Endothelial cell of umbilical vein (primary cell): ENCODE data around the gene MIPEP. TPM values are rescaled to one million over a fixed set of nuclear protein-coding genes. Genes with fewer than 3 reads are reported as not detected.

Experiments used
- BruUV-seq: library from RNA; stranded (reverse); fragments of 400-500 nt; replicated peaks from 2 replicates; lab custom pipeline; 2021; lab: Mats Ljungman, UMichigan
- CTCF ChIA-PET: fragments of 300-600, 350-600 bp; sonication (Branson Sonifier 250); formaldehyde crosslinking; loops from one replicate; lab custom pipeline; 2021; ENCODE audit warnings: antibody characterized with exemption, inconsistent platforms; lab: Charles Lee
- POLR2A ChIA-PET: fragments of 300-600, 350-600 bp; sonication (Branson Sonifier 250); formaldehyde crosslinking; loops from one replicate; lab custom pipeline; 2021; ENCODE audit warnings: antibody characterized with exemption, inconsistent platforms; lab: Charles Lee
- DNase-seq: peaks from one replicate; pipeline ENCODE4 v3.0.0-alpha.2; 2011; ENCODE audit warnings: low read depth, low spot score
- FAIRE-seq: peaks from 2 replicates; lab custom pipeline; 2011; peaks lifted over from hg19 to GRCh38; lab: Jason Lieb, UNC
- H2AFZ ChIP-seq: 2 replicates; pipeline ENCODE4 v1.6.0; 2012; ENCODE audit warnings: low read depth, low read length, control low read depth, inconsistent platforms
- H3K27ac ChIP-seq: 2 replicates; pipeline ENCODE4 v1.5.1; 2011; ENCODE audit warnings: low read depth, mild to moderate bottlenecking, control low read depth, low read length, moderate library complexity; ENCODE audit not compliant: insufficient read depth
- H3K27me3 ChIP-seq, 2 experiments: 2 replicates each; pipeline versions ENCODE4 v1.6.0 to v1.6.1; 2011; ENCODE audit warnings: low read length in 2 of 2, mixed read lengths in 1 of 2; ENCODE audit not compliant: control insufficient read depth in 2 of 2, insufficient read depth in 2 of 2
- H3K36me3 ChIP-seq, 2 experiments: 2 replicates in 1 of 2; 3 replicates in 1 of 2; pipeline ENCODE4 v1.5.1; 2011; ENCODE audit warnings: low read length in 2 of 2, mild to moderate bottlenecking in 1 of 2, moderate library complexity in 1 of 2; ENCODE audit not compliant: control insufficient read depth in 2 of 2, insufficient read depth in 2 of 2; ENCODE audit errors: extremely low read depth in 1 of 2
- H3K4me1 ChIP-seq: 3 replicates; pipeline ENCODE4 v1.5.1; 2011; ENCODE audit warnings: mild to moderate bottlenecking, low read length; ENCODE audit not compliant: control insufficient read depth, insufficient read depth; ENCODE audit errors: extremely low read depth
- H3K4me2 ChIP-seq: 2 replicates; pipeline ENCODE4 v1.6.1; 2011; ENCODE audit warnings: low read length, control low read depth, mixed read lengths; ENCODE audit not compliant: insufficient read depth
- H3K4me3 ChIP-seq, 3 experiments: fragments of 200-600 bp in 1 of 3; sonication (generic), shearing (Covaris generic) in 1 of 3; replicated peaks in 1 of 3; 2 replicates each; pipeline ENCODE4 v1.5.1; 2011 to 2016; ENCODE audit warnings: control low read depth in 3 of 3, low read length in 3 of 3, mild to moderate bottlenecking in 2 of 3, inconsistent platforms in 1 of 3, low read depth in 1 of 3, moderate library complexity in 1 of 3; ENCODE audit not compliant: insufficient read depth in 1 of 3
- H3K79me2 ChIP-seq: 2 replicates; pipeline ENCODE4 v1.6.0; 2012; ENCODE audit warnings: low read length, inconsistent platforms; ENCODE audit not compliant: control insufficient read depth, insufficient read depth
- H3K9ac ChIP-seq: replicated peaks from 2 replicates; pipeline ENCODE3; 2011; ENCODE audit warnings: low read length, control low read depth; ENCODE audit not compliant: insufficient read depth; ENCODE audit errors: extremely low read depth
- H3K9me1 ChIP-seq: replicated peaks from 3 replicates; pipeline ENCODE4 v1.6.0; 2011; ENCODE audit warnings: mild to moderate bottlenecking, low read length; ENCODE audit not compliant: control insufficient read depth, insufficient read depth; ENCODE audit errors: extremely low read depth
- H3K9me3 ChIP-seq: replicated peaks from 2 replicates; pipeline ENCODE4 v1.5.1; 2012; ENCODE audit warnings: low read length, inconsistent platforms; ENCODE audit not compliant: control insufficient read depth, insufficient read depth
- H4K20me1 ChIP-seq: replicated peaks from 2 replicates; pipeline ENCODE3; 2011; ENCODE audit warnings: mild to moderate bottlenecking, low read length; ENCODE audit not compliant: control insufficient read depth, insufficient read depth; ENCODE audit errors: extremely low read depth
- CTCF ChIP-seq, 2 donors: IDR thresholded peaks; 1 replicate in 1 of 2; 2 replicates in 1 of 2; pipeline ENCODE4 v1.5.1; 2011; ENCODE audit warnings: low read length in 2 of 2, mild to moderate bottlenecking in 2 of 2, moderate library complexity in 2 of 2, control low read depth in 1 of 2, inconsistent platforms in 1 of 2, low read depth in 1 of 2; ENCODE audit not compliant: insufficient read depth in 1 of 2; ENCODE audit errors: extremely low read depth in 1 of 2
- EZH2 ChIP-seq: IDR thresholded peaks from 2 replicates; pipeline ENCODE4 v1.6.1; 2012; ENCODE audit warnings: borderline replicate concordance, low read depth, mild to moderate bottlenecking, moderate library complexity, low read length, inconsistent platforms; ENCODE audit not compliant: severe bottlenecking
- FOS ChIP-seq: IDR thresholded peaks from 2 replicates; pipeline ENCODE4 v1.6.1; 2011; ENCODE audit warnings: mild to moderate bottlenecking, low read length, moderate library complexity, borderline replicate concordance; ENCODE audit not compliant: insufficient read depth
- GATA2 ChIP-seq: IDR thresholded peaks from 2 replicates; pipeline ENCODE4 v1.7.0; 2011; ENCODE audit warnings: low read depth, mild to moderate bottlenecking, moderate library complexity, mixed read lengths, low read length; ENCODE audit not compliant: insufficient read length, insufficient read depth
- JUN ChIP-seq: IDR thresholded peaks from 2 replicates; pipeline ENCODE4 v1.6.1; 2011; ENCODE audit warnings: borderline replicate concordance, low read depth; ENCODE audit not compliant: insufficient read length, insufficient read depth
- MAX ChIP-seq: IDR thresholded peaks from 2 replicates; pipeline ENCODE4 v1.6.1; 2011; ENCODE audit not compliant: insufficient read depth, insufficient read length
- MYC ChIP-seq: IDR thresholded peaks from one replicate; pipeline ENCODE4 v1.6.1; 2011; ENCODE audit warnings: mild to moderate bottlenecking, low read depth, low read length
- POLR2A ChIP-seq: IDR thresholded peaks from 2 replicates; pipeline ENCODE4 v1.6.1; 2012; ENCODE audit warnings: low read depth, mild to moderate bottlenecking, control low read depth, low read length
- POLR2AphosphoS5 ChIP-seq: IDR thresholded peaks from 2 replicates; pipeline ENCODE4 v1.6.1; 2012; ENCODE audit warnings: low read depth, mild to moderate bottlenecking, control low read depth, low read length, moderate library complexity; ENCODE audit not compliant: insufficient read depth
- dilution Hi-C: fragments of 300-500 bp; cut with MboI; formaldehyde crosslinking; loops from one replicate; pipeline ENCODE4 v1.15.0; 2019; ENCODE audit warnings: low sequenced_read_pairs; ENCODE audit not compliant: extremely low pct_ligation_motif_present
- intact Hi-C: fragments of 100-400 bp; cut with micrococcal nuclease; formaldehyde crosslinking; loops from one replicate; pipeline ENCODE4 v1.10.0; 2022
- polyA plus RNA-seq, 4 experiments: library from polyadenylated mRNA; depleted of rRNA in 3 of 4; stranded (reverse) in 3 of 4; unstranded in 1 of 4; fragments of >200 nt; gene quantifications; 2 replicates each; pipeline versions ENCODE4 v1.2.1 to v1.2.3, GENCODE V29; 2011 to 2012; ENCODE audit warnings: missing spikeins in 1 of 4
- total RNA-seq: library from RNA; stranded (reverse); gene quantifications from 2 replicates; pipeline ENCODE4 v1.2.3, GENCODE V29; 2021

MIPEP gene
- total and polyA plus RNA-seq, 2 donors (not counting 3 experiments of a cell fraction or from before 2014, with no cell fraction given): 12.4 to 19.2 TPM

- H3K27me3 ChIP-seq: no peaks in the 10 kb centered on the region
- no peaks in the 10 kb centered on the region for H3K36me3 ChIP-seq
- peak overlapping the region; percentile 33 for H2AFZ ChIP-seq
- H4K20me1 ChIP-seq: no peaks in the 10 kb centered on the region
- peak; percentile 73 for DNase-seq
- no peaks in the 10 kb centered on the region for H3K9me1 ChIP-seq
- H3K9ac ChIP-seq: peak overlapping the region; percentile 81
- H3K4me2 ChIP-seq: peak overlapping the region; percentile 78
- TF ChIP-seq POLR2A (no peak), GATA2 (no peak), MYC (no peak), MAX (no peak)
- ChIA-PET POLR2A (no interaction called here), CTCF (interaction anchor here (0.8 to 1.6 kb wide), 3 partner anchors 27 to 215 kb away, joined by 3 to 5 read pairs (median 4); no protein-coding TSS in a partner anchor)
- dilution Hi-C loops: no loop called here
- H3K79me2 ChIP-seq: no peaks in the 10 kb centered on the region
- peaks cover 22% of the 10 kb centered on the region for H3K4me1 ChIP-seq
- peak; percentile 54 for FAIRE-seq
- intact Hi-C loops: loop anchor here (1.0 to 5.0 kb wide), 4 partner anchors 43 to 416 kb away; no protein-coding TSS in a partner anchor
- no TSS peak for BruUV-seq
- H3K4me3 ChIP-seq: no peak overlapping the region
- H3K27ac ChIP-seq: peak overlapping the region; percentile 85
- no peaks in the 10 kb centered on the region for H3K9me3 ChIP-seq
Observed at GRCh38 chr13:23793711-23794110, 95.5 kb downstream of the MIPEP start.

- no peak for DNase-seq
- no peak overlapping the region for H3K9ac ChIP-seq
Observed at GRCh38 chr13:23792680-23793079, 96.5 kb downstream of the MIPEP start.

More at GRCh38 chr13:23792680-23793079, 96.5 kb downstream of the MIPEP start:
- ChIA-PET CTCF (no interaction called here), POLR2A (no interaction called here)
- intact Hi-C loops (loop anchor here (5.0 kb wide), 1 partner anchor 415 kb away; no protein-coding TSS in a partner anchor), dilution Hi-C loops (no loop called here)
- BruUV-seq: no TSS peak
- Histone ChIP-seq H3K4me3 (no peak overlapping the region), H2AFZ (no peak overlapping the region), H3K9me3 (no peaks in the 10 kb centered on the region), H3K4me1 (peaks cover 22% of the 10 kb centered on the region), H3K27me3 (no peaks in the 10 kb centered on the region), H3K36me3 (no peaks in the 10 kb centered on the region), H3K4me2 (no peak overlapping the region), H4K20me1 (no peaks in the 10 kb centered on the region), H3K27ac (no peak overlapping the region), H3K79me2 (no peaks in the 10 kb centered on the region), H3K9me1 (no peaks in the 10 kb centered on the region)
- FAIRE-seq: no peak
- TF ChIP-seq POLR2A (no peak), POLR2AphosphoS5 (no peak), CTCF (IDR thresholded peaks at IDR 0.05; ENCODE audit: extremely low read depth in 1 of 2, insufficient read depth in 1 of 2, low read depth in 1 of 2, low read length in 2 of 2) (no peak), JUN (no peak), GATA2 (no peak), FOS (no peak), EZH2 (no peak), MAX (no peak), MYC (no peak)
